NK-92 treated with Interleukin-12 subunit alpha and Interleukin-12 subunit beta, amount 100 ng/mL, for 24 hours (cell line): Measurements from ENCODE around the gene SREBF2.
"Not testable (repeated sequence)": the region's sequence is repeated elsewhere in the genome, so short reads cannot be mapped to it uniquely, and the experiment has no call there.

Experiments
- DNase-seq: peaks from one replicate; lab custom pipeline; 2025; lab: John Stamatoyannopoulos, UW

SREBF2 gene

GRCh38 chr22:41842996-41843970 is 10.4 kb downstream of the SREBF2 start:
- DNase-seq = no peak

- DNase-seq = no peak
These were observed 11.1 kb downstream of the SREBF2 start for GRCh38 chr22:41844036-41844435.

GRCh38 chr22:41844513-41844912 is 11.6 kb downstream of the SREBF2 start:
- no peak for DNase-seq

- DNase-seq = no peak
These were observed 12.7 kb downstream of the SREBF2 start for GRCh38 chr22:41845380-41846267.

- no peak for DNase-seq
These were observed 13.5 kb downstream of the SREBF2 start for GRCh38 chr22:41846268-41846987.

GRCh38 chr22:41847300-41847699 is 14.4 kb downstream of the SREBF2 start:
- DNase-seq = no peak

GRCh38 chr22:41848468-41848867 is 15.6 kb downstream of the SREBF2 start:
- DNase-seq = no peak

- no peak for DNase-seq
These were observed 23.6 kb downstream of the SREBF2 start for GRCh38 chr22:41856469-41856868.

GRCh38 chr22:41857155-41857859 is 24.4 kb downstream of the SREBF2 start:
- peak; percentile 63 for DNase-seq

- no peak for DNase-seq
These were observed 24.9 kb downstream of the SREBF2 start for GRCh38 chr22:41857860-41858199.

GRCh38 chr22:41862160-41862529 is 29.2 kb downstream of the SREBF2 start:
- no peak for DNase-seq

GRCh38 chr22:41862530-41863266 is 29.8 kb downstream of the SREBF2 start:
- DNase-seq = no peak

- no peak for DNase-seq
These were observed 30.6 kb downstream of the SREBF2 start for GRCh38 chr22:41863472-41863871.

GRCh38 chr22:41868556-41868955 is 35.7 kb downstream of the SREBF2 start:
- no peak for DNase-seq

GRCh38 chr22:41870081-41870480 is 37.2 kb downstream of the SREBF2 start:
- DNase-seq = not testable (repeated sequence)

GRCh38 chr22:41870786-41871185 is 37.9 kb downstream of the SREBF2 start:
- no peak for DNase-seq

GRCh38 chr22:41873391-41873790 is 40.5 kb downstream of the SREBF2 start:
- no peak for DNase-seq

GRCh38 chr22:41874090-41874489 is 41.2 kb downstream of the SREBF2 start:
- DNase-seq = no peak

- no peak for DNase-seq
These were observed 42.8 kb downstream of the SREBF2 start for GRCh38 chr22:41875531-41876270.

- DNase-seq = no peak
These were observed 43.4 kb downstream of the SREBF2 start for GRCh38 chr22:41876275-41876674.
